Vagina (tissue), 2 donors: Measurements from ENCODE around the gene SYT13. TPM values are rescaled to one million over a fixed set of nuclear protein-coding genes. Genes with fewer than 3 reads are reported as not detected.

Experiments
- DNase-seq, 2 donors: peaks; one replicate each; pipeline ENCODE4 v3.0.0-alpha.2; 2017; ENCODE audit errors: extremely low spot score in 2 of 2
- H3K27ac ChIP-seq: fragments of 200-600 bp; sonication (generic); one replicate; pipeline ENCODE4 v1.5.1; 2019
- H3K27me3 ChIP-seq: fragments of 200-600 bp; sonication (generic); one replicate; pipeline ENCODE4 v1.5.1; 2019
- H3K36me3 ChIP-seq, 2 donors: fragments of 200-600 bp; sonication (generic); one replicate each; pipeline ENCODE4 v1.5.1; 2017 to 2019
- H3K4me1 ChIP-seq: fragments of 200-600 bp; sonication (generic); one replicate; pipeline ENCODE4 v1.5.1; 2019
- H3K4me3 ChIP-seq, 2 donors: fragments of 200-600 bp; sonication (generic); 1 replicate in 1 of 2; 2 replicates in 1 of 2; pipeline ENCODE4 v1.5.1; 2016 to 2019
- H3K9me3 ChIP-seq: fragments of 200-600 bp; sonication (generic); one replicate; pipeline ENCODE4 v1.5.1; 2019
- POLR2A ChIP-seq, 2 donors: fragments of 450-650 bp; IDR thresholded peaks; one replicate each; pipeline ENCODE4 v1.6.1; 2017; ENCODE audit warnings: antibody characterized with exemption in 2 of 2, mild to moderate bottlenecking in 2 of 2, moderate library complexity in 2 of 2
- POLR2AphosphoS5 ChIP-seq, 2 donors: sonication (generic); formaldehyde crosslinking; IDR thresholded peaks; one replicate each; pipeline ENCODE4 v1.9.0; 2017; ENCODE audit warnings: antibody characterized with exemption in 2 of 2, mild to moderate bottlenecking in 2 of 2, low read depth in 1 of 2; ENCODE audit not compliant: insufficient read depth in 1 of 2
- intact Hi-C: fragments of 100-400 bp; cut with DNase I; formaldehyde crosslinking; loops from one replicate; pipeline ENCODE4 v1.15.1; 2023
- total RNA-seq: library from RNA; depleted of rRNA; stranded (reverse); fragments of >200 nt; gene quantifications from one replicate; pipeline ENCODE4 v1.2.3, GENCODE V29; 2016
- TF ChIP-seq, protein P1 (sequence below), 3 experiments: fragments of 450-650 bp in 2 of 3; fragments of 200-600 bp in 1 of 3; sonication (generic) in 1 of 3; IDR thresholded peaks; one replicate each; pipeline ENCODE4 v1.5.1; 2017 to 2019; ENCODE audit warnings: antibody characterized with exemption in 3 of 3, mild to moderate bottlenecking in 2 of 3, moderate library complexity in 2 of 3

The SYT13 gene
- total RNA-seq, 1 donor from 2014 or later: 1.2 TPM

DNA sequence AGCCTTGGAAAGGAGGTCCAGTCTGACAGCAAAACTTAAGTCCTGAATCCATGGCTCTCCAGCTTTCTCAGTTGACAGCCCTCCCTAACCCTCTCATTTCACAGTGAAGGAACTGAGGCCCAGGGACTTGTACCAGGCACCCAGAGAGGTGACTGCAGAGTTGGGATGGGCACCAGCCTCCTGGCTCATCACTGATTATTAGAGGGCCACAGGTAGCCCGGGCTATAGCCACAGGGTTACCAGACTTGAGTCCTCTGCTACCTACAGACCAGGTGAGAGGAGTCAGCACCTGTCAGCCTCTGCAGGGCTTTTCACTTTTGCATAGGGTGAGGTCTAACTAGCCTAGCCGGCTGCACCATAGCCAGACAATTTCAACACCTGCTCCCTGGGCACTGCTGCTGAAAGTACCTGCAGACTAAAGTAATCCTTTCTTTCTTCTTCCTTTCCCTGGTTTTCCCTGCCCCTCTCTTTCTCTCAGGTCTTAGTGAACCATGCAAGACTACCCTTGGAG, 37.6 kb downstream of the SYT13 start:
- H3K36me3 ChIP-seq: no peaks in the 10 kb centered on the region
- DNase-seq: no peak
- no peaks in the 10 kb centered on the region for H3K27me3 ChIP-seq
- TF ChIP-seq POLR2A (IDR thresholded peaks at IDR 0.05) (no peak), POLR2AphosphoS5 (IDR thresholded peaks at IDR 0.05; ENCODE audit: insufficient read depth in 1 of 2, low read depth in 1 of 2) (no peak)
- TF ChIP-seq, protein P1, sequence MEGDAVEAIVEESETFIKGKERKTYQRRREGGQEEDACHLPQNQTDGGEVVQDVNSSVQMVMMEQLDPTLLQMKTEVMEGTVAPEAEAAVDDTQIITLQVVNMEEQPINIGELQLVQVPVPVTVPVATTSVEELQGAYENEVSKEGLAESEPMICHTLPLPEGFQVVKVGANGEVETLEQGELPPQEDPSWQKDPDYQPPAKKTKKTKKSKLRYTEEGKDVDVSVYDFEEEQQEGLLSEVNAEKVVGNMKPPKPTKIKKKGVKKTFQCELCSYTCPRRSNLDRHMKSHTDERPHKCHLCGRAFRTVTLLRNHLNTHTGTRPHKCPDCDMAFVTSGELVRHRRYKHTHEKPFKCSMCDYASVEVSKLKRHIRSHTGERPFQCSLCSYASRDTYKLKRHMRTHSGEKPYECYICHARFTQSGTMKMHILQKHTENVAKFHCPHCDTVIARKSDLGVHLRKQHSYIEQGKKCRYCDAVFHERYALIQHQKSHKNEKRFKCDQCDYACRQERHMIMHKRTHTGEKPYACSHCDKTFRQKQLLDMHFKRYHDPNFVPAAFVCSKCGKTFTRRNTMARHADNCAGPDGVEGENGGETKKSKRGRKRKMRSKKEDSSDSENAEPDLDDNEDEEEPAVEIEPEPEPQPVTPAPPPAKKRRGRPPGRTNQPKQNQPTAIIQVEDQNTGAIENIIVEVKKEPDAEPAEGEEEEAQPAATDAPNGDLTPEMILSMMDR (IDR thresholded peaks at IDR 0.05): no peak
- H3K27ac ChIP-seq: no peak overlapping the region
- no peaks in the 10 kb centered on the region for H3K9me3 ChIP-seq
- intact Hi-C loops: no loop called here
- H3K4me3 ChIP-seq: no peak overlapping the region
- no peaks in the 10 kb centered on the region for H3K4me1 ChIP-seq

DNA sequence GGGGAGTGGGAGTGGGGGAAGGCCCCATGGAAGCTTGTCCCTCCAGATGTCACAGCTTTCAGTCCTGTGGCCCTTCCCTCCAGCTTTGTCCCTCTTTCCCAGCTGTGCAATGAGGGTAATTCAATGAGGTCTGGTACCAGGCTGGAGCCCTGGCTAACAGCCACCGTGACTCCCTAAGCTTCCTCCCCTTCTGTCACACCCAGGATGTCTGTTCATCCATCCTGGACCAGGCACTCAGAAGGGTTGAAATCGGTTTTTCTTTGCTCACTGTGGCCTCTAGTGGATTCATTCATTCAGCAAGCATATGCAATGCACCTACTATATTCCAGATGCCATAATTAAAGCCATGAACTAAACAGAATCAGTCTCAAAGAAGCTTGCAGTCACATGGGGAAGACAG, 38.7 kb downstream of the SYT13 start:
- no peaks in the 10 kb centered on the region for H3K9me3 ChIP-seq
- no peak for DNase-seq
- no peak for TF ChIP-seq POLR2AphosphoS5 (IDR thresholded peaks at IDR 0.05; ENCODE audit: insufficient read depth in 1 of 2, low read depth in 1 of 2)
- TF ChIP-seq POLR2A (IDR thresholded peaks at IDR 0.05): no peak
- TF ChIP-seq, protein P1 (IDR thresholded peaks at IDR 0.05): no peak
- intact Hi-C loops: no loop called here
- no peak overlapping the region for H3K4me3 ChIP-seq
- H3K36me3 ChIP-seq: no peaks in the 10 kb centered on the region
- no peak overlapping the region for H3K27ac ChIP-seq
- H3K4me1 ChIP-seq: no peaks in the 10 kb centered on the region
- H3K27me3 ChIP-seq: no peaks in the 10 kb centered on the region

DNA sequence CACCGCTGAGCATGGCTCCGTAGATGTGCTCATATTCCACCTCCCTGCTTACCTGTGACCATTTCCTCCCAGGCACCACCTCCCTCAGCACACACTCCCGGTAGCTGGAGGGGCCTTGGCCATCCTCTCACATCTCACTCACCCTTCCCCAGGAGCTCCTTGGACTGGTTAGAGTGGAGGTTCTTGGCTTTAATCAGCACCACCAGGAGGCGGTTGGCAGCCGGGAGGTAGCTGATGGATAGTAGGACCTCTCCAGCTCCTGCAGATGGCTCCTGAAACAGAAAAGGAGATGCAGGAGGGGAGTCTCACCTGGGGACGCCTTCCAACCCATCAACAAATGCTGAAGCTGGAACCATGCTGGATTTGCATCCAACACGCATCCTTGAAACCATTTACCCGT, 39.9 kb downstream of the SYT13 start:
- Histone ChIP-seq H3K27ac (no peak overlapping the region), H3K4me1 (no peaks in the 10 kb centered on the region), H3K36me3 (no peaks in the 10 kb centered on the region), H3K4me3 (no peak overlapping the region), H3K27me3 (no peaks in the 10 kb centered on the region), H3K9me3 (no peaks in the 10 kb centered on the region)
- intact Hi-C loops: no loop called here
- DNase-seq: no peak
- TF ChIP-seq, protein P1 (IDR thresholded peaks at IDR 0.05): no peak
- TF ChIP-seq POLR2AphosphoS5 (IDR thresholded peaks at IDR 0.05; ENCODE audit: insufficient read depth in 1 of 2, low read depth in 1 of 2): no peak
- TF ChIP-seq POLR2A (IDR thresholded peaks at IDR 0.05): no peak

DNA sequence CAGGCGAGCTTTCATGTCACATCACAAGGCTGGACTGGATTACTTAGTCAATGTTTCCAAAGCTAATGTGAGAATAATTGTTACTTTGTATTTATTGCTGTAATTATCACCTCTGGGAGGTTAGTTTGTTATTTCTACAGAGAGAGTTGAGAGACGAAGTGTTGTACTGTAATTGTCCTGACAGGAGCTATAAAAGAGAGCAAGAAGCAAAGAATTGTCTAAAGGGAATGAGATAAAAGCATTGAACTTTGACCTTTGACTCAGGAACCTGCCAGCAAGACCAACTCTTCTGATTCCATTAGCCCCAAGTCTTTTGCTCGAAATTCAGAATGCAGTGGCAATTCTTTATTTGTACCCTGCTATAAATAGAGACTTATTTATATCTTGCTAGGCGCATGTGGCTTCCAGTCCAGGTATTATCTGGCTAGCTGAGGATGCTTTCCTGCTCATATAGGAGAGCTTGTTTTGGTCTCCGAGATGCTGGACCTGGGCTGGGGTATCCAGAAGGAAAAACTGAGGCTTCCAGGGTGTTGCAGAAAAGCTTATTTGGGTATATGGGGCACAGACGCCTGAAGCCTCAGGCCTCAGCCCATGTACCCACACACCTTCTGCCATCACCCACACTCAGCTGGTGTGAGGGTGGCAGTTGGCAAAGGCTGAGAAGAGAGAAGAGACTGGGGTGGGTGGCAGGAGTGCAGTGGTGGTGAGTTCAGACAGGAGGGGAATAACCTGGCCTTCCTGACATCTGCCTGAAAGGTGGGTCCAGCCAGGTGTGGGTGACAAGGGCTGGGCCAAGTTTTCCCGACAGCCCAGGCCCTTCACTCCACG, 40.7 kb downstream of the SYT13 start:
- H3K27ac ChIP-seq: no peak overlapping the region
- DNase-seq: no peak
- H3K27me3 ChIP-seq: no peaks in the 10 kb centered on the region
- H3K4me3 ChIP-seq: no peak overlapping the region
- H3K4me1 ChIP-seq: no peaks in the 10 kb centered on the region
- no peaks in the 10 kb centered on the region for H3K36me3 ChIP-seq
- H3K9me3 ChIP-seq: no peaks in the 10 kb centered on the region
- TF ChIP-seq, protein P1 (IDR thresholded peaks at IDR 0.05): no peak
- TF ChIP-seq POLR2AphosphoS5 (IDR thresholded peaks at IDR 0.05; ENCODE audit: insufficient read depth in 1 of 2, low read depth in 1 of 2): no peak
- intact Hi-C loops: loop anchor here (1.0 kb wide), 1 partner anchor 76 kb away; no protein-coding TSS in a partner anchor

DNA sequence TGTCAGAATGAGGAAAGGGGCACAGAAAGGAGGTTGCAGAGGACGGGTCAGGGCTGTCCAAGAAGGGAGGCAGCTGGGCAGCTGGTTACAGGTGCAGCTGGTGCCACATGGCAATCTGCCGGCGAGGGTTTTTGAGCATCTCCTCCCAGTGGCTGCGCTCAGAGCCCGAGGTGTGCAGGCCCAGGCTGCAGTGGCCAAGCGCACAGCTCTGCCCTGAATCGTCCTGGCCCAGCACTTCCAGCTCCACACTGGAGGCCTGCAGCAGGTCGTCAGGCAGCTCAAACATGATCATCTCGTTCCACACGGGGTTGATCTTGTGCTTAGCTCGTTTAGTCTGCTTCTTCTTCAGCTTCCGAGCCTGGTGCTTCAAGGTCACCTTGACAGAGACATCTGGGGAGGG, 42.2 kb downstream of the SYT13 start:
- intact Hi-C loops: no loop called here
- H3K27ac ChIP-seq: no peak overlapping the region
- H3K27me3 ChIP-seq: no peaks in the 10 kb centered on the region
- no peaks in the 10 kb centered on the region for H3K4me1 ChIP-seq
- no peaks in the 10 kb centered on the region for H3K9me3 ChIP-seq
- no peak overlapping the region for H3K4me3 ChIP-seq
- no peaks in the 10 kb centered on the region for H3K36me3 ChIP-seq
- TF ChIP-seq, protein P1 (IDR thresholded peaks at IDR 0.05): no peak
- TF ChIP-seq POLR2A (IDR thresholded peaks at IDR 0.05) (no peak), POLR2AphosphoS5 (IDR thresholded peaks at IDR 0.05; ENCODE audit: insufficient read depth in 1 of 2, low read depth in 1 of 2) (no peak)
- DNase-seq: no peak
